K562 (cell line): Measurements from ENCODE around the gene OR9Q1. TPM values are rescaled to one million over a fixed set of nuclear protein-coding genes. Genes with fewer than 3 reads are reported as not detected.

ENCODE experiments used
- ATAC-seq: fragments of 200-7000 bp; cut with Tn5 transposase; 3 replicates; pipeline ENCODE4 v1.9.1; 2020; ENCODE audit warnings: moderate library complexity
- BruUV-seq: library from RNA; stranded (reverse); fragments of 400-500 nt; replicated peaks from 2 replicates; lab custom pipeline; 2021; lab: Mats Ljungman, UMichigan
- CTCF ChIA-PET: fragments of 300-600 bp; formaldehyde crosslinking; extraction: SDS; loops from one replicate; lab custom pipeline; 2021; ENCODE audit warnings: low intra/inter-chr PET ratio; lab: Yijun Ruan, JAX
- POLR2A ChIA-PET: fragments of 300-600, 350-650 bp; sonication (Branson Sonifier 250); formaldehyde crosslinking; extraction: SDS; loops from one replicate; lab custom pipeline; 2021; ENCODE audit warnings: antibody characterized with exemption, inconsistent platforms; lab: Yijun Ruan, JAX
- DNase-seq, 4 experiments: peaks; one replicate each; pipeline versions ENCODE4 v3.0.0 to v3.0.0-alpha.2; 2011 to 2018; ENCODE audit warnings: low spot score in 3 of 4, mixed read lengths in 3 of 4; ENCODE audit errors: extremely low read depth in 1 of 4
- FAIRE-seq: peaks from 2 replicates; lab custom pipeline; 2011; peaks lifted over from hg19 to GRCh38; lab: Jason Lieb, UNC
- H2AFZ ChIP-seq: 2 replicates; pipeline ENCODE4 v1.6.0; 2011; ENCODE audit warnings: low read depth, low read length, control low read depth, inconsistent platforms
- H3K27ac ChIP-seq: fragments of 200-600 bp; 3 replicates; pipeline ENCODE4 v1.8.0; 2011; ENCODE audit warnings: low read depth, mild to moderate bottlenecking, control low read depth, inconsistent platforms, low read length, moderate library complexity, mixed read lengths; ENCODE audit errors: extremely low read depth
- H3K27me3 ChIP-seq, 2 experiments: fragments of 300-600 bp in 1 of 2; 2 replicates in 1 of 2; 3 replicates in 1 of 2; pipeline versions ENCODE4 v1.6.0 to v1.8.0; 2011; ENCODE audit warnings: inconsistent platforms in 2 of 2, low read length in 2 of 2, mild to moderate bottlenecking in 1 of 2, mixed read lengths in 1 of 2, moderate library complexity in 1 of 2; ENCODE audit not compliant: control insufficient read depth in 2 of 2, insufficient read depth in 2 of 2
- H3K36me3 ChIP-seq: fragments of 300-600 bp; 3 replicates; pipeline ENCODE4 v1.8.0; 2011; ENCODE audit warnings: mild to moderate bottlenecking, low read length, inconsistent platforms; ENCODE audit not compliant: control insufficient read depth, insufficient read depth
- H3K4me1 ChIP-seq, 2 experiments: fragments of 200-600 bp in 1 of 2; replicated peaks in 1 of 2; 2 replicates in 1 of 2; 3 replicates in 1 of 2; pipeline versions ENCODE4 v1.5.1 to v1.8.0; 2011; ENCODE audit warnings: inconsistent platforms in 2 of 2, low read length in 2 of 2, mild to moderate bottlenecking in 1 of 2, mixed read lengths in 1 of 2, moderate library complexity in 1 of 2; ENCODE audit not compliant: control insufficient read depth in 2 of 2, insufficient read depth in 2 of 2
- H3K4me2 ChIP-seq: 2 replicates; pipeline ENCODE4 v1.6.1; 2011; ENCODE audit warnings: low read length, control low read depth, inconsistent platforms, mixed read lengths; ENCODE audit not compliant: insufficient read depth
- H3K4me3 ChIP-seq: fragments of 200-600 bp; sonication (generic), shearing (Covaris generic); 2 replicates; pipeline ENCODE4 v1.5.1; 2016; ENCODE audit warnings: control low read depth, inconsistent platforms
- H3K79me2 ChIP-seq: fragments of 200-600 bp; 3 replicates; pipeline ENCODE4 v1.8.0; 2011; ENCODE audit warnings: low read length, inconsistent platforms; ENCODE audit not compliant: control insufficient read depth, insufficient read depth
- H3K9ac ChIP-seq, 2 experiments: 2 replicates each; pipeline versions ENCODE4 v1.6.0 to v1.6.1; 2011; ENCODE audit warnings: low read depth in 2 of 2, low read length in 2 of 2, control low read depth in 1 of 2, inconsistent platforms in 1 of 2, mild to moderate bottlenecking in 1 of 2, mixed read lengths in 1 of 2; ENCODE audit not compliant: insufficient read depth in 1 of 2
- H3K9me1 ChIP-seq: one replicate; pipeline ENCODE4 v1.6.0; 2011; ENCODE audit warnings: inconsistent platforms, mild to moderate bottlenecking, low read length, moderate library complexity; ENCODE audit not compliant: control insufficient read depth, insufficient read depth
- H3K9me3 ChIP-seq: replicated peaks from 2 replicates; pipeline ENCODE4 v1.5.1; 2011; ENCODE audit warnings: low read depth, low read length, inconsistent platforms; ENCODE audit not compliant: control insufficient read depth, insufficient read depth
- H4K20me1 ChIP-seq: replicated peaks from 2 replicates; pipeline ENCODE4 v1.6.1; 2011; ENCODE audit warnings: low read length, inconsistent platforms, mixed read lengths; ENCODE audit not compliant: control insufficient read depth, insufficient read depth
- ADNP ChIP-seq: fragments of 200-800 bp; sonication (Bioruptor generic); IDR thresholded peaks from 2 replicates; pipeline ENCODE4 v1.6.1; 2016; ENCODE audit warnings: missing genetic modification characterization, missing compliant biosample characterization
- BRF1 ChIP-seq: IDR thresholded peaks from 3 replicates; pipeline ENCODE4 v1.6.1; 2011; ENCODE audit warnings: borderline replicate concordance, mild to moderate bottlenecking; ENCODE audit not compliant: insufficient read length; ENCODE audit errors: extremely low read depth
- KLF10 ChIP-seq: fragments of 250-450 bp; sonication (Bioruptor Pico); IDR thresholded peaks from 2 replicates; pipeline ENCODE4 v1.6.1; 2021; ENCODE audit warnings: matching md5 sums
- SREBF1 ChIP-seq: fragments of 150-350 bp; IDR thresholded peaks from 2 replicates; pipeline ENCODE4 v1.6.1; 2014; ENCODE audit warnings: antibody characterized with exemption, low read depth, low read length, borderline replicate concordance
- TCF7L2 ChIP-seq: fragments of 150-350 bp; IDR thresholded peaks from 2 replicates; pipeline ENCODE4 v1.6.1; 2016; ENCODE audit warnings: low read depth, mild to moderate bottlenecking, low read length, moderate library complexity
- WGBS: fragments of 100-300 bp; shearing (Covaris generic); methylation state at CpG from one replicate; pipeline ENCODE4 v1.1.6; 2016; ENCODE audit warnings: low coverage, mixed read lengths; ENCODE audit not compliant: insufficient coverage; ENCODE audit errors: missing lambda C conversion rate; 5-methylcytosine and 5-hydroxymethylcytosine counted together
- in situ Hi-C: fragments of 300-500 bp; cut with MboI; formaldehyde crosslinking; loops from 4 replicates; pipeline ENCODE4 v1.15.0; 2018; ENCODE audit warnings: inconsistent platforms, mixed read lengths
- intact Hi-C: fragments of 100-400 bp; cut with micrococcal nuclease; formaldehyde crosslinking; loops from 2 replicates; pipeline ENCODE4 v1.14.2; 2022
- polyA plus RNA-seq, 8 experiments: library from polyadenylated mRNA; depleted of rRNA in 4 of 8; stranded (reverse) in 5 of 8; unstranded in 3 of 8; fragments of >200 nt; fragmentation: Nextera tagmentation in 2 of 8; fragmentation: Illumina TruSeq in 1 of 8; extraction: Ambion mirVana in 2 of 8; extraction: Trizol in 1 of 8; gene quantifications; 2 replicates each; pipeline versions ENCODE4 v1.2.1 to v1.2.3, GENCODE V29; 2011 to 2014; ENCODE audit warnings: inconsistent platforms in 1 of 8, missing spikeins in 1 of 8
- total RNA-seq, 7 experiments: library from RNA; depleted of rRNA in 6 of 7; stranded (reverse); fragments of >200 nt in 6 of 7; fragmentation: Illumina TruSeq in 2 of 7; extraction: Trizol in 2 of 7; gene quantifications; 2 replicates each; pipeline versions ENCODE4 v1.2.1 to v1.2.3, GENCODE V29; 2011 to 2021; ENCODE audit warnings: low replicate concordance in 1 of 7
- TF ChIP-seq, protein P1 (sequence below): sonication (generic); formaldehyde crosslinking; IDR thresholded peaks from 2 replicates; pipeline ENCODE4 v1.5.0; 2020; ENCODE audit warnings: missing genetic modification reagents
- TF ChIP-seq, protein P2 (sequence below): fragments of 250-450 bp; sonication (Bioruptor Pico); IDR thresholded peaks from 2 replicates; pipeline ENCODE4 v1.8.0; 2022; ENCODE audit warnings: inconsistent platforms

OR9Q1 gene
- total and polyA plus RNA-seq, 9 of the 15 experiments (the other 6 are each of a cell fraction or from before 2014, with no cell fraction given) = not detected

DNA sequence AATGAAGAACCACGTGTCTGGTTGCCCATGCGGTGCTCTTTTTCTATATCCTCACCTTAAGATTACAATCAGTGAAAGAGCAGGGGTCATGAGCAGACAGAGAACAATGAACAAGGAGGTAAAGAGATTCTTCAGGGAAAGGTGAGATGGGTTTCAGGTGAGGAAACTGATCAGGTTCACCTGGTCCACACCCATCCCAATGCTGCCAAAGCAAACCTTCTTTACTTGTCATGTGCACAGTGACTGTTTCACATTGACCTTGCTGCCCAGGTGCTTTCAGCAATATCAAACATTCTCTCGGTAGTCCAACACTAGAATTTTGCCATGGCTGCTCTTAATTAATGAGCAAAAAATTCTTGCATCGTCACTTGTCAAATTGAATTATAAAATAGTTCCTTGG lies 140.7 kb downstream of the OR9Q1 start:
- Histone ChIP-seq H3K27me3 (no peaks in the 10 kb centered on the region), H3K4me3 (no peak overlapping the region), H3K9me1 (no peaks in the 10 kb centered on the region), H3K9me3 (no peaks in the 10 kb centered on the region), H4K20me1 (no peaks in the 10 kb centered on the region), H2AFZ (no peak overlapping the region), H3K27ac (no peak overlapping the region), H3K9ac (no peak overlapping the region), H3K4me1 (no peaks in the 10 kb centered on the region), H3K79me2 (no peaks in the 10 kb centered on the region), H3K36me3 (no peaks in the 10 kb centered on the region), H3K4me2 (no peak overlapping the region)
- DNase-seq = no peak
- ChIA-PET POLR2A (no interaction called here), CTCF (no interaction called here)
- ATAC-seq = no peak
- WGBS = 0% methylated on average over 4 of the region's 4 CpGs
- intact Hi-C loops = no loop called here
- in situ Hi-C loops = no loop called here
- no peak for TF ChIP-seq BRF1
- TF ChIP-seq, protein P1, sequence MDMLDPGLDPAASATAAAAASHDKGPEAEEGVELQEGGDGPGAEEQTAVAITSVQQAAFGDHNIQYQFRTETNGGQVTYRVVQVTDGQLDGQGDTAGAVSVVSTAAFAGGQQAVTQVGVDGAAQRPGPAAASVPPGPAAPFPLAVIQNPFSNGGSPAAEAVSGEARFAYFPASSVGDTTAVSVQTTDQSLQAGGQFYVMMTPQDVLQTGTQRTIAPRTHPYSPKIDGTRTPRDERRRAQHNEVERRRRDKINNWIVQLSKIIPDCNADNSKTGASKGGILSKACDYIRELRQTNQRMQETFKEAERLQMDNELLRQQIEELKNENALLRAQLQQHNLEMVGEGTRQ = no peak
- TF ChIP-seq KLF10 = no peak
- TF ChIP-seq ADNP (tag) = no peak
- TF ChIP-seq SREBF1 = no peak
- no peak for TF ChIP-seq TCF7L2
- TF ChIP-seq, protein P2, sequence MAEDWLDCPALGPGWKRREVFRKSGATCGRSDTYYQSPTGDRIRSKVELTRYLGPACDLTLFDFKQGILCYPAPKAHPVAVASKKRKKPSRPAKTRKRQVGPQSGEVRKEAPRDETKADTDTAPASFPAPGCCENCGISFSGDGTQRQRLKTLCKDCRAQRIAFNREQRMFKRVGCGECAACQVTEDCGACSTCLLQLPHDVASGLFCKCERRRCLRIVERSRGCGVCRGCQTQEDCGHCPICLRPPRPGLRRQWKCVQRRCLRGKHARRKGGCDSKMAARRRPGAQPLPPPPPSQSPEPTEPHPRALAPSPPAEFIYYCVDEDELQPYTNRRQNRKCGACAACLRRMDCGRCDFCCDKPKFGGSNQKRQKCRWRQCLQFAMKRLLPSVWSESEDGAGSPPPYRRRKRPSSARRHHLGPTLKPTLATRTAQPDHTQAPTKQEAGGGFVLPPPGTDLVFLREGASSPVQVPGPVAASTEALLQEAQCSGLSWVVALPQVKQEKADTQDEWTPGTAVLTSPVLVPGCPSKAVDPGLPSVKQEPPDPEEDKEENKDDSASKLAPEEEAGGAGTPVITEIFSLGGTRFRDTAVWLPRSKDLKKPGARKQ (CRISPR knock-in tag) = no peak
- no peak for FAIRE-seq
- no TSS peak for BruUV-seq
